Activated CD4-positive, alpha-beta T cell treated with anti-CD3 and anti-CD28 coated beads, Interleukin-2, amount 50 U/mL, for 4 hours (primary cell): ENCODE data around the gene GSKIP.
"Not testable (repeated sequence)": the region's sequence is repeated elsewhere in the genome, so short reads cannot be mapped to it uniquely, and the experiment has no call there.

ENCODE experiments used
- DNase-seq, 2 experiments: peaks; one replicate each; pipeline ENCODE4 v3.0.0-alpha.2; 2020

GSKIP gene

GRCh38 chr14:96362965-96363750 is at the start of gene GSKIP, which contains the start of gene ATG2B:
Gene GSKIP, plus strand, starts transcription at chr14:96363526. Its CDS starts 18,722 bp downstream, at chr14:96382248.
Gene ATG2B, minus strand, starts transcription at chr14:96363341. Its CDS starts 365 bp downstream, at chr14:96362976.
- DNase-seq = peak; percentile 96

DNA sequence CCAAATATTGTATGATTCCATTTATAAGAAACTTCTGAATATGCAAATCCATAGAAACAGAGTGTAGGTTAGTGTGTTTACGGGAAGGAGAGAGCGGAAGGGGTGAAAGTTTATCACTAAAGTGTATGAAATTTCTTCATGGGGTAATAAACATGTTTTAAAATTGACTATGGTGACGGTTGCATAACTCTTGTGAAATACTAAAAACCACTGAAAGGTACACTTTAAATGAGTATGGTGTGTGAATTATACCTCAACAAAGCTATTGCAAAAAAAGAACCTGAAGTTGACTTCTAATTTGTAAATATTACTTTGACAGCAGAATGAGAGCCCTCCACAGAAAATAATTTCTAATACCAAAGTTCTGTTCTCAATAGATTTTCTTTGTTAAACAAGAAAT is 47.2 kb upstream of the GSKIP start:
- DNase-seq = no peak

GRCh38 chr14:96318836-96319235 is 44.5 kb upstream of the GSKIP start:
- no peak for DNase-seq

- DNase-seq = no peak
Observed at GRCh38 chr14:96320605-96321004, 42.7 kb upstream of the GSKIP start.

DNA sequence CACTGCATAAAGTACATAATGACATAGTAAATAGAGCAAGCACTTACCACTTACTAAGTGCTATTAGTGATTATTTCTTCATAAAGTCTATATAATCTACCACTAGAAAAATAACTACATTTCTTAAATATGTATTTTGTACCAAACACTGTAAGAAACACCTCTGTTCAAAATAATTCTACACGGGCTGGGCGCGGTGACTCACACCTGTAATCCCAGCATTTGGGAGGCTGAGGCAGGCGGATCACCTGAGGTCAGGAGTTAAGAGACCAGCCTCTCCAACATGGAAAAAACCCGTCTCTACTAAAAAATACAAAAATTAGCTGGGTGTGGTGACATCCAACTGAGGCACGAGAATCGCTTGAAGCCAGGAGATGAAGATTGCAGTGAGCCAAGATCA is 39.1 kb upstream of the GSKIP start:
- no peak for DNase-seq

GRCh38 chr14:96338551-96338950 is 24.8 kb upstream of the GSKIP start:
- no peak for DNase-seq

DNA sequence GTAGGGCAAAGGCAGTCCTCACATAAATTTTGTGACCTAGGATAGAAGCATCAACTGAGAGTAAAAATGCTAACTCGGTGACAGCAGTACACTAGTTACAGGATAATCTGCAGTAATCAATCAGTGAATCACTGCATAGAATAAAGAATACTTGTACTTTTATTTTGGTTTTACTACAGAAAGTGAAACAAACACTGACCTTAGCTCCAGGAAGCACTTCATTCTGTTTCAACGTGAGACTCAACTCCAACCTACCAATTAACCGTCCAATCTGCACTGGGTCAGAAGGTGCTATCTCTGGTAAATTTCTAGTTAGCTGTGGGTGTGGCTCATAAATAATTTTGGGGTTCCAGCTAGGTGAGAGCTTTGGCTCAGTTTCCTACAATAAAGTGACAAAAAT is 22.0 kb upstream of the GSKIP start:
- DNase-seq = no peak

DNA sequence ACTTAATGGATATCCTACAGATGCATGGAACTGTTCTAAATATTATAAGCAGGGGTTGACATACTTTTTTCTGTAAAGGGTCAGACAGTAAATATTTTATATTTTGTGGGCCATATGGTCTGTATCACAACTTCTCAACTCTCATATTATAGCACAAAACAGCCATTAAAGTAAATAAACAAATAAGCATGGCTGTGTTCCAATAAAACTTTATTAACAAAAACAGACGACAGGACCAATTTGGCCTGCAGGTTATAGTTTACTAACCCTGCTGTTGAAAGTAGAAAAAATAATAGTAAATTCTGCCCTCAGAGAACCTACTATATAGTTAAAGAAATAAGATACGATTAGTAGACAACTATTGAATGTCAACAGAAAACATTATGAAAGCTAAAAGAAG is 17.7 kb upstream of the GSKIP start:
- no peak for DNase-seq

GRCh38 chr14:96347957-96348356 is 15.4 kb upstream of the GSKIP start:
- DNase-seq = not testable (repeated sequence)

GRCh38 chr14:96349286-96350075 is 13.8 kb upstream of the GSKIP start:
- DNase-seq = no peak

- no peak for DNase-seq
Observed at GRCh38 chr14:96351986-96352385, 11.3 kb upstream of the GSKIP start.

- DNase-seq = no peak
Observed at GRCh38 chr14:96352708-96353107, 10.6 kb upstream of the GSKIP start.

- DNase-seq = no peak
Observed at GRCh38 chr14:96354246-96354645, 9.1 kb upstream of the GSKIP start.

GRCh38 chr14:96357216-96357615 is 6.1 kb upstream of the GSKIP start:
- no peak for DNase-seq

- DNase-seq = no peak
Observed at GRCh38 chr14:96359959-96360358, 3.4 kb upstream of the GSKIP start.

DNA sequence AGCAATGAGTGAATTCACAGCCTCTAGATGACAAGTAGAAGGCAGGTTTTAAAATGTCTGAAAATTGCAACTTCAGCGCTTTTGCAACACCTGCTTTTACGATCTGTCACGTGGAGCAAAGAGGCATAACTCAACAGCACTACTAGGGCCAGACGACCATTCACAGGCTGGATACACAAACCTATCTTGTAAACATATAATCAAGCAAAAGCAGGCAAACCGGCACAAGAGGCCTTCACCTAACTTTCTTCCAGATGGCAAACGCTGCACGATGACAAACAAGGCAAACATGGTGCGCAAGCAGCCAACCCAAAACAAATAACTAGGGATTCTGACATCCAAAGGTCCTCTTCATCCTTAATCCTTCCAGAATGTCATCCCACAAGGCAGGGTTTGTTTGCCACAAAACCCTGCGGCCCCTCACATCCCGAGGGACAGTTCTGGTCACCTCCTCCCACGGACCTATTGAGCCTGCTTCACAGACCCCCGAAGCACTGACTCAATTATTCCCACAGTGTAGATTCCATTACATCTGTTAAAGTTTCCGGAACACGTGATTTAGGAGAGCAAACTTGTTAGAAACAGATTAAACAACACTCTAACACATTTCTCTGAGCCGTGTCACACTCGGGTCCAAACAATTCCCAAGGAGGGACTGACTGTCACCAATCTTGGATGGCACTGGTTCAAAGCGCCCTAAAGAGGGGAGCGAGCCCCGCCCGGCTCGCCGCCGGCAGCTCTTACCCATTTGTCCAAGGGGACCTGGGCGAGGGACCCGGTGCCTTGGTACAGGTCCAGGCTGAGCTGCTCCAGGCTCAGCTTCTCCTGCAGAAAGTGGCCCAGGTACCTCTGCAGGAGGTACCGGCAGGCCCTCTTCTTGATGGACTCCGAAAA is 1.0 kb upstream of the GSKIP start:
- peak; percentile 36 to 38 for DNase-seq

- DNase-seq = peak; percentile 21 to 25
Observed at GRCh38 chr14:96363751-96364336, 518 bp downstream of the GSKIP start.

GRCh38 chr14:96364962-96365361 is 1.6 kb downstream of the GSKIP start:
- no peak for DNase-seq

DNA sequence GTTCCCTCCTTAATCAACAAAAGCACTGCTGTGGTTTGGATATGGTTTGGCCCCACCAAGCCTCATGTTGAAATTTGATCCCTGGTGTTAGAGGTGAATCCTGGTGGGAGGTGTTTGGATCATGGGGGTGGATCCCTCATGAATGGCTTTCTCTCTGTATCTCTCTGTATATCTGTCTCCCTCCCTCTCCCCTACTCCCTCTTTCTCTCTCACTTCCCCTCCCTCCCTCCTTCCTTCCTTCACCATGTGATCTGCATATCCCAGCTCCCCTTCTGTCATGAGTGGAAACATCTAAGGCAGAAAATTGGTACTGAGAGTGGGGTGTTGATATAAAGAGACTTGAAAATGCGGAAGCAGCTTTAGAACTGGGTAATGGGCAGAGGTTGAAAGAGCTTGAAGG is 5.2 kb downstream of the GSKIP start:
- no peak for DNase-seq

DNA sequence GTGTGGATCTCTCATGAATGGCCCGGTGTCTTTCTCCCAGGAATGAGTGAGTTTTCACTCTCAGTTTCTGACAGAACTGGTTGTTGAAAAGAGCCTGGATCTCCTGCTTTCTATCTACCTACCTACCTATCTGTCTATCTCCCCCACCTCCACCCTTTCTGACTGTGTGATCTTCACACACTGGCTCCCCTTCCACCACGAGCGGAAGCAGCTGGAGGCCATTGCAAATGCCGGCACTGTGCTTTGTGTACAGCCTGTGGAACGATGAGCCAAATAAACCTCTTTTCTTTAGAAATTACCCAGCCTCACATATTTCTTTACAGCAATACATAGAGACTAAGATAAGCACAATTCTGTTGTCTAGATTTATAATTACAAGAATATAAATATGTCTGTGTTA is 7.2 kb downstream of the GSKIP start:
- no peak for DNase-seq

DNA sequence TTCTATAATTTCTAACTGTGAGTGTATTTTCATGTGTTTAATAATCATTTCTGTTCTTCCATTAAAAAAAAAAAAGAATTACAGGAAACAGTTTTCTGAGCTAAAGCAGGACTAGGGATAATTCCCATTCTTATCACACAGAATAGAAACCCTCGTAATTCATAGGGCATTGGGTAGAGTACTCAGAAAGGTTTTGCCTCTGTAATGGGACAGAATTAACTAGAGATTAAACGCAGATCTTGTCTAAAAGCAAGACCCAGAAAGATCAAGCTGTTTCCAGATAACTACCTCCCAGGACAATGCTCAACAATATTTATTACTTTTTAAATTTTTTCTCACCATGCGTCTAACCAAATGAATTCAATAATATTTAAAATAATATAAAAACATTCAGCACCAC is 10.2 kb downstream of the GSKIP start:
- DNase-seq = no peak

- DNase-seq = no peak
Observed at GRCh38 chr14:96376093-96376492, 12.8 kb downstream of the GSKIP start.

DNA sequence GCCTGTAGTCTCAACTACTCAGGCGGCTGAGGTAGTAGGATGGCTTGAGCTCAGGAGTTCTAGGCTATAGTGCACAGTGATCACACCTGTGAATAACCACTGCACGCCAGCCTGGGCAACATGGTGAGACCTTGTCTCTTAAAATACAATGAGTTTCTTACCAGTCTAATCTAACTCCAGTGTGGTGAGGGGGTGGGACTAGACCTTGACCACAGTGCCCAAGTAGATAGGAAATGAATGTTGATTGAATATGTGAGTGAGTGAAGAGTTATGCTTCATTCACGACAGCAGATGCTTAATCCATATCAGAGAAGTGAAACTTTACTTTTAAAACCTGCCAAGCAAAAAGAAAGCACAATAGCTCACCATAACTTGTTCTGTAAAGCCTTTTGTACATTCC is 17.4 kb downstream of the GSKIP start:
- no peak for DNase-seq
